GM18858 (cell line): Measurements from ENCODE around the gene NCOR1.
"Not testable (repeated sequence)": the region's sequence is repeated elsewhere in the genome, so short reads cannot be mapped to it uniquely, and the experiment has no call there.

ENCODE experiments used
- ATAC-seq: cut with Tn5 transposase; IDR thresholded peaks from one replicate; pipeline ENCODE4 v1.9.1; 2021; ENCODE audit not compliant: unreplicated experiment

Gene NCOR1

DNA sequence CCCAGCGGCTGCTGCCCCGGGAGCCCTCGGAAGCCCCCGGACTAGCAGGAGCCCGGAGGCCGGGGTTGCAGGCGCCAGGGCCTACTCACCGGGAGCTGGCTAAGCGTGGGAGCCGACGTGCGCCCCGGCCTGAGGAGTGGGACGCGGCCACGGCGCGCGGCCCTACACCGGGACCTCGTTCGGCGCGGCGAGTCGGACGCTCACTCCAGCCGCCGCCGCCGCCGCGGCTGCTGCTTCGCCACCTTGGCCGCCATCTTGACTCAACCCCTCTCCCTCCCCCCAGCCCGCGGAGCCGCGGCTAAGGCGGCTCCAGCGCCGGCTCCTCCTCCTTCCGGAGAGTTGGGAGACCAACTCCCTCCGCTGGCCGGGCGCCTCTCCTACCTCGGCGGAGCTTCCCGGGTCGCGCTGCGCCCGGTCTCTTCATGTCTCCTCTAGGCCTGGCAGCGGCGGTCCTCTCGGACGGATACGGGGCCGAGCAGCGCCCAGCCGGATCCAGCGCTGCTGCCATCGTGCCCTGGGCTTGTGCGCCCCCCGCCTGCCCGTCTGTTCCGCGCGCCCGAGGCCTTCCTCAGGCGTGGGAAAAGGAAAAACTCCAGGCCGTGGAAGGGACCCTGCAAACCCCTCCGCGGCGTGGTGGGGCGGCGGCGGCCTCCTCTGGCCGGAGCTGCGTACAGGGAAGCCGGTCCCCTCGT lies at the start of gene NCOR1:
NCOR1 (minus strand) TSS at position 262 of the 692 bp plus-strand sequence. CDS start 20,965 bp downstream, outside the sequence.
- ATAC-seq: peak; percentile 61

DNA sequence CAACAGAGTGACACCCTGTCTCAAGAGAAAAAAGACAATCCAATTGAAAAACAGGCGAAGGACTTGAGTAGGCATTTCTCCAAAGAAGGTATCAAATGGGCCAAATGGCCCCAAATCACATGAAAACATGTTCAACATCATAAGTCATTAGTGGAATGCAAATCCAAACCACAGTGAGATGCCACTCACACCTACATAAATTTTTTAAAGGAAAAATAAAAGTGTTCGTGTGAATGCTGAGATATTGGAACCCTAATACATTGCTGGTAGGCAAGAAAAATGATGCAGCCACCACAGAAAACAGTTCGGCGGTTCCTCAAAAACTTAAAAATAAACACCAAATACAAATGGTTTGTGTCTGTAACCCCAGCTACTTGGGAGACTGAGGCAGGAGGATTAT lies 46.9 kb upstream of the NCOR1 start:
- ATAC-seq: no peak

DNA sequence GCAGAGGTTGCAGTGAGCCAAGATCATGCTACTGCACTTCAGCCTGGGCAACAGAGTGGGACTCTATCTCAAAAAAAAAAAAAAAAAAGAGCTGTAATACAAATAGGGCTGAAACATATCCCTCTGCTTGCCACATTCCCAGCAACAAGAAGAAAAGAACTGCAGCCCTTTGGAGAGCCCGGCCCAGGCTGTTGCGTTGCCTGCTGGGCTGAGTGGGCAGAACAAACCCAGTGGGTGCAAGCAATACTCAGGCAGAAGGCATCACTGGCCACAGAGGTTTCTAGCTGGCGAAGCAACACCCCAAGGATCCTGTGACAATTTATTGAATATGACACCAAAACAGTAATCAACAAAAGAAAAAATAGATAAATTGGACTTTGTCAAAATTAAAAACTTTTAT lies 45.7 kb upstream of the NCOR1 start:
- no peak for ATAC-seq

DNA sequence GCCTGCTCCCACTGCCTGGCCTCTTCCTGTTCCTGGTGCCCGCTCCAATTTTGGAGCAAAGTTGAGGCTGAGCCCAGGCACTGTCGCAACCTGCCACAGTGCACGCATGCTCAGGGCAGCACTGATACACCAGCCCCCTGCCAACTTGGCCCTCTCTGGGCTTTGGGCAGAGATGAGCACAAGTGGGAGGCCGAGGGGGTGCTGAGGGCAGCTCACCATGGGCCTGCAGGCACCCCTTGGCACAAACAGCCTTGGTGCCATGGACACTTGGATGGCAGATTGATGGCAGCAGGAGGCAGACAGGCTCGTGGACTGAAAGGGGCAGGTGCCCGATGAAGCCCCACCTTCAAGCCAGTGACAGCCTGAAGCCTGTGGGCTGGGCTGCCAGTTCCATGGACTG lies 44.6 kb upstream of the NCOR1 start:
- no peak for ATAC-seq

DNA sequence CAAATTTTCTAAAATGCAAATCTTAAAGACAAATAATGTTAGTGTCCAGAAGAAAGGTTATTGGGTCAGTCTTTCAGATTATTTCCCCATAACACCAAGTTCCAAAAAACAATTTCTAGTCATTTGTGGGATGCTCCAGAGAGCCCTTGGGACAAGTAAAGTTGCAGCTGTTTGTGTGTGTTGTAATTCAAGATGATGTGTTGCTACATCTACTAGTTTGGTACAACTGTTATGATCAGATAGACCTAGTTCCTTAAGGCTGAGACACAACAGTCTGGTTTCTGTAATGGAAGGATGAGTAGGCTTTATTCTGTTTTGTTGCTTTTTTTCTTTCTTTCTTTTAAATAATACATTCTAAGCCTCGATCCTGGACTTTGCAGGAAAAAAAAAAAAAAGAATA lies 43.6 kb upstream of the NCOR1 start:
- ATAC-seq: no peak

DNA sequence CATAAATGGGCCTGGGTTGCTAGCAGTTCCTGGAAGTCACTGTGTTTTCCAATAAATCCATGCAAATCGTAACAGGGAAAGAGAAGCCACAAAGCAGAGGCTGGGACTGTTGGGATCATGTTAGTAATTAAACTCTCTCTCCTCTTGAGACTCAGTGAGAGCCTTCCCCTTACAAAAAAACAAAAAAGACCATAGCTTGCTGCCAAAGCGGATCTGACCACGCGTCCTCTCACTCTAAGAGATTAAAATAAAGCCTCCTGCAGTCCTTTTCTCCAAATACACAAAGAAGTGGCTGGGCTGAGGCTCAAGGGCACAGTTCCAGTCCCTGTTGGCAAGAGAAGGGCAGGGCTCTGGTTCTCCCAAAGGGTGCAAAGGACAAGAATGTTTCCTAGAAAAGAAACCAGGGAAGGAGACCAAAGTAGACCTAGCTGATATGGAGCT lies 40.2 kb upstream of the NCOR1 start:
- ATAC-seq: no peak

DNA sequence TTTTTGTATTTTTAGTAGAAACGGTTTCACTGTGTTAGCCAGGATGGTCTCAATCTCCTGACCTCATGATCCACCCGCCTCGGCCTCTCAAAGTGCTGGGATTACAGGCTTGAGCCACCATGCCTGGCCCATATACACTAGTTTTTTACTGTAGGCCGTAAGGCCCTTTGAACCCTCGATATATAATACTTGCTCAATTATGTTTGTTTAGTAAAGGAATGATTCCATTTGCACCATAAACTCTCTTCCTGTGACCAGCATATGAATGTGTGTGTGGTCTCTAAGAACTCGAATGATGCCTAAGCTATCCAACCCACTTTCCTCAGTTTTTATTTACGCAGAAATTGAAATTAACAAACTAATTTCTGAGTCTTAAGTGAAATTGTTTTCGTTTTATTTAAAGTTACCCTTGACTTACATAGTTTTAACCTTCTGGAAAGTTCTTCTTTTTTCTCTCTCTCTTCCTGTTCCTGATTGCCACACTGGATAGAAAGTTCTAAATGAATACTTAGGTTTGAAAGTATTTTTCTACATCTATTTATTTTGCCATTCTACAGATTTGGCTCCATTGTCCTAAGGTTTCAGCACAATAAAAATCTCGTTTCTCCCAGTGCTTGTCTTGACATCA lies 39.6 kb upstream of the NCOR1 start:
- no peak for ATAC-seq

DNA sequence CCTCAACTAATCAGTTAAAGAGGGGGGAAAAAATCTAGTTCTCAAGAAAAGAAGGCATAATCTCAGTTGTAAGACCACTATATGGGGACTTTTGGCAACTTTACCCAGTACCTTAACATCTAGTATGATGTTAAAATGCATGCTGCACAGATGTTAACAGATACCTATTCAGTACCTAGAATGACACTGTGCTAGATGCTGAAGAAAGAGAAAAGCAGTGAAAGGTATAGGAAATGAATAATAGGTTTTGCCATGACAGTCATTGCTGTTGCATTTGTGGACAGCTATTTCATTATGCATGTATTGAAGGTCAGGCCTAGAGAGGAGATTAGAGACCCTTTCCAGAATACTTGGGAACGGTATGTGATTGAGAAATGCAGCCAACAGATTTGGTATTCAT lies 36.2 kb upstream of the NCOR1 start:
- no peak for ATAC-seq

DNA sequence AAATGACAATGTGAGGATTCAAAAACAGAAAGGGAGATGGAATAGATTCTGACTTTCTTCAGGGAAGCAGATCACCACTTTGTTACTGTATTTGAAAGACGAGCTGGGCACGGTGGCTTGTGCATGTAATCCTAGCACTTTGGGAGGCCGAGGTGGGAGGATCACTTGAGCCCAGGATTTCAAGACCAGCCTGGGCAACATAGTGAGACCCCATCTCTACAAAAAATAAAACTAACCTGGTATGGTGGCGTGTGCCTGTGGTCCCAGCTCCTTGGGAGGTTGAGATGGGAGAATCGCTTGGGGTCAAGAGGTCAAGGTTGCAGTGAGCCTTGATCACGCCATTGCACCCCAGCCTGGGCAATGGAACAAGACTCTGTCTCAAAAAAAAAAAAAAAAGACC lies 35.7 kb upstream of the NCOR1 start:
- ATAC-seq: no peak

DNA sequence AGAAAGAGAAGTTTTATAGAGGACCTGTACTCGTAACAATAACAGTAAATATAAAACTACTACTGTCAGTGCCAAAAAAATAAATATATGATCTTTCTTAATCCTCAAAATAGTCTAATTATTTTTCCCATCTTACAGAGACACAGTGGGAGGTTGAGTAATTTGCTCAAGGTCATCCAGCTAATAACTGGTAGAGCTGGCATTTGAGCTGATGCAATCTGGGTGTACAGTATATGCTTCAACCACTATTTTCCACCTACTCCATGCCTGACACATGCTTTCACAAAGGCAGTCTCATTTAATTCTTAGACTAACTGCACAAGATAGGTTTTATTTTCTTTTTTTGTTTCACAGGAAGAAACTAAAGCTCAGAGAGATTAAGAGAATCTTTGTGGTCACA lies 35.3 kb upstream of the NCOR1 start:
- no peak for ATAC-seq

DNA sequence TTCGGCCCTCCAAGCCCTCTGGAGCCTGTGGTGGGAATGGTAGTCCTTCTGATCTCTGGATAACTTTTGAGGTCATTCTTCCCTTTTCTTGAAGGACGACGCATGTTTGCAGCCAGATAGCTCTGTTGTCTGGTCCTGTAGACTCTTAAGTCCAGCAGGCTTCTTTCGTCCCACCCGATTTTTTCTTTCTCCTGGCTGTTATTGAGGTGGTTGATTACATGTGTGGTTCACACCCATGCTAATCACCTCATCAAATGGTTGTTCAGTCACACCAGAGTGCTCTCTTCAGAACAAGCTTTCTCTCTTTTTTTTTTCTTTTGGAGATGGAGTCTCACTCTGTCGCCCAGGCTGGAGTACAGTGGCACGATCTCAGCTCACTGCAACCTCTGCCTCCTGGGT lies 32.3 kb upstream of the NCOR1 start:
- ATAC-seq: no peak

DNA sequence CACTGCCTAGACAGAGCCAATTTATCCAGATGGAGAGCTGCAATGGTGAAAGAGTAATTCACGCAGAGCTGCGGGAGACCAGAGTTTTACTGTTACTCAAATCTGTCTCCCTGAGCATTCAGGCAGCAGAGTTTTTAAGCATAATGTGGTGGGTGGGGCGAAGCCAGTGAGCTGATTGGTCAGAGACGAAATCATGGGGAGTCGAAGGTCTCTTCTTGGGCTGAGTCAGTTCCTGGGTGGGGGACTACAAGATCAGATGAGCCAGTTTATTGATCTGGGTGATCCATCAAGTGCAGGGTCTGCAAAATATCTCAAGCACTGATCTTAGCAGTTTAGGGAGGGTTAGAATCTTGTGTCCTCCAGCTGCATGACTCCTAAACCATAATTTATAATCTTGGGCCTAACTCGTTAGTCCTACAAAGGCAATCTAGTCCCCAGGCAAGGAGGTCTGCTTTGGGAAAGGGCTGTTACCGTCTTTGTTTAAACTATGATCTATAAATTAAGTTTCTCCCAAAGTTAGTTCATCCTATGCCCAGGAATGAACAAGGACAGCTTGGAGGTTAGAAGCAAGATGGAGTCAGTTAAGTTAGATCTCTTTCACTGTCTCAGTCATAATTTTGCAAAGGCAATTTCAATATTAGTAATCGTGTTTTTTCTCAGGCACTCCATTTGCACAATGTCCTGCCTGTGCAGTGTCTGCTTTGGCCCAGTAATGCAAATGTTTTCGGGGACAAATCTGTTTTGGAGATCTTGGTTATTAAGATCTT lies 28.6 kb upstream of the NCOR1 start:
- ATAC-seq: no peak

DNA sequence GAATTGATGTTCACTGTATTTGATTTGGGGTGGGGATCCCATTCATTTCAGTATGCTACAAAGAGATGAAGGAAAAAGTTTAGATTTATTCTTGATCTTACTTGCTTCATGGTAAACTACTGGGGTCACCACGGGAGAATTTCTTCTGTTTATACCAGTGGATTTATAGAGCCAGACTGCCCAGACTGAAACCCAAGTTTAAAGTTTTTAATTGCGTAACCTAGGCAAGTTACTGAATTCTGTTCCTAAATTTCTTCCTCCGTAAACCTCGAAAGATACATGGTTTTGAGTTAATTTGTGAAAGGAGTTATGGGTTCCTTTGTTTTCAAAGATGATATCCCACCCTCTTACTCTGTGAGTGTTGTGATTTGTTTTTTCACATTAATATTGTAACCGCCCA lies 28.1 kb upstream of the NCOR1 start:
- no peak for ATAC-seq

DNA sequence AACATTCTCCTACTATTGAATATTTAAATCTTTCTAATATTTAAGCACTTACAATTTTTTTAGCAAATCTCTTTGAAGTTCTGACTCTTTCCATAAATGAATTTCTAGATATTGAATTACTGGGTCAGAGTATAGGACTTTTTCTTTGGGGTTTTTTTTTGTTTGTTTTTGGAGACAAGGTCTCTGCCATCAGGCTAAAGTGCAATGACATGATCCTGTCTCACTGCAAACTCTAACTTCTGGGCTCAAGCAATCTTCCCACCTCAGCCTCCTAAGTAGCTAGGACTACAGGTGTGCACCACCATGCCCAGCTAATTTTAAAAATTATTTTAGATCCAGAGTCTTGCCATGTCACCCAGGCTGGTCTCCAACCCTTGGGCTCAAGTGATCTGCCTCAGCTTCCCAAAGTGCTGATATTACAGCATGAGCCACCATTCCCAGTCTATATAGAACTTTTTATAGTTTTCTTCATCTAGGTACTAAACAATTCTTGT lies 26.6 kb upstream of the NCOR1 start:
- ATAC-seq: no peak

DNA sequence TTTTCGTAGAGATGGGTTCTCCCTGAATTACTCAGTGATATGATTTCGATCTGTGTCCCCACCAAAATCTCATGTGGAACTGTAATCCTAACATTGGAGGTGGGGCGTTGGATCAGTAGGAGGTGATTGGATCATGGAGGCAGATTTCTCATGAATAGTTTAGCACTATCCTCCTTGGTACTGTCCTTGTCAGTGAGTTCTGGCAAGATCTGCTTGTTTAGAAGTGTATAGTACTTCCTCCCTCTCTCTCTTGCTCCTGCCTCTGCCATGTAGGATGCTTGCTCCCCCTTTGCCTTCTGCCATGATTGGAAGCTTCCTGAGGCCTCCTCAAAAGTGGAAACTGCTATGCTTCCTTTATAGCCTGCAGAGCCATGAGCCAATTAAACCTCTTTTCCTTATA lies 24.6 kb upstream of the NCOR1 start:
- ATAC-seq: no peak

DNA sequence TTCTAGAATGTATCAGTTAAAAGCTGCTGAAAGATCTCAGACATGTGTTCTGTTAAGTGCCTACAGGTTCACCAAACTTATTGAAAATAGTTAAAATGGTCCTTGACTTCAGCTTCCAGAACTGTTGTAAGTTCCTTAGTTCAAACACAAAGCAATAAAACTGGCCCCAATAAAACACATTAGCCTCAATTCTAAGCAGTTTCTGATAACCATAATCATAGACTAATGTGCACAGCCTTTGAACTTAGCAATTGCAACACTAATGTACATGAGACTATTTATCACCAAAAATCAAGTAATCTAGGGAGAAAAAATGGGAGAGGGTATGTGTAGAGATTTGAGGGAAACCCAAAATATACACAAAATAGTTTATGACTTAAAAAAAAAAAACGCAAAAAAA lies 17.1 kb upstream of the NCOR1 start:
- no peak for ATAC-seq

DNA sequence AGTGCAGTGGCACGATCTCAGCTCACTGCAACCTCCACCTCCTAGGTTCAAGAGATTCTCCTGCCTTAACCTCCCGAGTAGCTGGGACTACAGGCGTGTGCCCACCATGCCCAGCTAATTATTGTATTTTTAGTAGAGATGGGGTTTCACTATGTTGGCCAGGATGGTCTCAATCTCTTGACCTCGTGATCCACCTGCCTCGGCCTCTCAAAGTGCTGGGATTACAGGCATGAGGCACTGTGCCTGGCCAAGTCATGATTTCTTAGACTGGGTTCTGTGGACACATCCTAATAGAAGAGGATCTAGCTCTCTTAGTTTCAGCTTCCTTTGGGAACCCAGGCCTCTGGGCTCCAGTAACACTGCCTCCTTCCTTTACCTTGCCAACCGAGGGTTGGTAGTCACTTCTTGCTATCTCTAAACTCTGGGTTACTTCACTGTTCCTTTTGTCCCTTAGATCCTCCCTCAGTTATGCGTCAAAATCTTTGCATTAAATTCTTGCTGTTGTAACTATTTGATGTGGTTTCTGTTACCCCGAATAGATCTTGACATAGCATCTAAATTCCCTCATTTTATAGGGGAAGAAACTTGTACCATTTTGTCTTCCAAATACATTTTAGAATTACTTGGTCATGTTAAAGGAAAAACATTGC lies 14.7 kb upstream of the NCOR1 start:
- ATAC-seq: not testable (repeated sequence)

DNA sequence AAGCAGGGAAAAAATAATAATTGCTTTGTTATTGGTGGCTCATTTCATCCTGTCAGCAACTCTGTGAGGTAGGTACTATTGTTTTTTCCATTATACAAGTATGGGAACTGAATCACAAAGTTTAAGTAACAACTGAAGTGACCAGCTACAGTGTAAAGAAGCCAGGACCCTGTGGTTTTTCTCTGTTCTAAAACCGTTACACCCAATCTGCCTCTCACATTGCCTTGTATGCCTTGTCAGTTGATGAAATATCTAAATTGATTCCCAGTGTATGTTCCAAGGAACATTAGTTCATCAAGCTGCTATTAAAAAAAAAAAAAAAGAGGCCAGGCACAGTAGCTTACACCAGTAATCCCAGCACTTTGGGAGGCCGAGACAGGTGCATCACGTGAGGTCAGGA lies 7.1 kb upstream of the NCOR1 start:
- ATAC-seq: no peak

DNA sequence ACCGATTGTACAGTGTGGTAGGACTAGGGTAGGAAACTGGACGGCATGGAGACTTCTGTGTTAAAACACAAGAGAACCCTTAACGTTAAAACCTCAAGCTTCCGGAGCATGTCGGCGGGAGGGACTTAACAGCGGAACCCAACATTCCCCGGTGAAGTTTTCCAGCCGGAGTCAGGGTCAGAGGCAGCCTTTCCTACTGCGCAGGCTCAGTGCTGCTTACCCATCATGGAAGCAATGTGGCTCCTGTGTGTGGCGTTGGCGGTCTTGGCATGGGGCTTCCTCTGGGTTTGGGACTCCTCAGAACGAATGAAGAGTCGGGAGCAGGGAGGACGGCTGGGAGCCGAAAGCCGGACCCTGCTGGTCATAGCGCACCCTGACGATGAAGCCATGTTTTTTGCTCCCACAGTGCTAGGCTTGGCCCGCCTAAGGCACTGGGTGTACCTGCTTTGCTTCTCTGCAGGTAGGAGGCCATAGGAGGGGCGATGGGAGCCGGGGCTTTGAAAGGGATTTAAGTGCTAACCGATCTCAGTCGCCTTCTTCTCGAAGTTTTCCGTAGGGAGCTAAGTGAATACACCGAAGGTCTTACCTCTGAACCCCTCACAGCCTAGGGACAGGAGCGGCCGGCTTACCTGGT lies 1.8 kb upstream of the NCOR1 start, which contains the start of gene PIGL:
PIGL (plus strand) TSS at position 209 of the 634 bp plus-strand sequence; CDS start at position 226, 17 bp downstream.
- no peak for ATAC-seq

DNA sequence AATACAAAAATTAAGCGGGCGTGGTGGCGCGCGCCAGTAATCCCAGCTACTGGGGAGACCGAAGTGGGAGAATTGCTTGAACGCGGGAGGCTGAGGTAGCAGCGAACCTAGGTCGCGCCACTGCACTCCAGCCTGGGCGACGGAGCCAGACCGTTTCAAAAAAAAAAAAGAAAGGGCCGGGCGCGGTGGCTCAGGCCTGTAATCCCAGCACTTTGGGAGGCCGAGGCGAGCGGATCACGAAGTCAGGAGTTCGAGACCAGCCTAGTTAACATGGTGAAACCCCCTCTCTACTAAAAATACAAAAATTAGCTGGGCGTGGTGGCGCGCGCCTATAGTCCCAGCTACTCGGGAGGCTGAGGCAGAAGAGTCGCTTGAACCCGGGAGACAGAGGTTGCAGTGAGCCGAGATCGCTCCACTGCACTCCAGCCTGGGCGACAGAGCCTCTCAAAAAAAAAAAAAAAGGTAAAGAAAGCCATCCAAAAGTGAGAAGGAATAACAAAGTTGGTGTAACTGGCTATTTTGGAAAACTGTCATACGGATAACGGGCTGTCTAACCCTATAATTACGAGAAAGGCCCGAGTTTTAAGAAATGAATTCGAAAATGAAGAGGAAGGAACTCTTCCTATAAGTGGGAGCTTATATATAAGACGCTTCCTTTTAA lies 1.1 kb upstream of the NCOR1 start:
- ATAC-seq: not testable (repeated sequence)
